HG03060 (cell line): Measurements from ENCODE around the gene FBXO8.
A peak's percentile ranks its signal among the peaks of the same experiment; 100 is the strongest.
"Not testable (repeated sequence)": the region's sequence is repeated elsewhere in the genome, so short reads cannot be mapped to it uniquely, and the experiment has no call there.

ENCODE experiments used
- ATAC-seq: cut with Tn5 transposase; IDR thresholded peaks from one replicate; pipeline ENCODE4 v1.9.1; 2021; ENCODE audit warnings: low read depth, moderate number of reproducible peaks; ENCODE audit not compliant: unreplicated experiment

FBXO8 gene

GRCh38 chr4:174286870-174287269, 3.4 kb upstream of the FBXO8 start:
- no peak for ATAC-seq

- no peak for ATAC-seq
Observed at GRCh38 chr4:174284487-174284886, 1.0 kb upstream of the FBXO8 start.

GRCh38 chr4:174282836-174283506, 496 bp downstream of the FBXO8 start:
- peak; percentile 98 for ATAC-seq

- no peak for ATAC-seq
Observed at GRCh38 chr4:174281901-174282300, 1.6 kb downstream of the FBXO8 start.

- no peak for ATAC-seq
Observed at GRCh38 chr4:174281182-174281737, 2.2 kb downstream of the FBXO8 start.

- no peak for ATAC-seq
Observed at GRCh38 chr4:174279433-174280155, 3.9 kb downstream of the FBXO8 start.

GRCh38 chr4:174278467-174278866, 5.0 kb downstream of the FBXO8 start:
- ATAC-seq, result no peak

- ATAC-seq, result no peak
Observed at GRCh38 chr4:174277433-174277832, 6.0 kb downstream of the FBXO8 start.

- ATAC-seq, result no peak
Observed at GRCh38 chr4:174275101-174275500, 8.4 kb downstream of the FBXO8 start.

GRCh38 chr4:174274436-174274835, 9.0 kb downstream of the FBXO8 start:
- ATAC-seq, result no peak

GRCh38 chr4:174273930-174274329, 9.5 kb downstream of the FBXO8 start:
- no peak for ATAC-seq

- ATAC-seq, result no peak
Observed at GRCh38 chr4:174266416-174266815, 17.1 kb downstream of the FBXO8 start.

- no peak for ATAC-seq
Observed at GRCh38 chr4:174265916-174266315, 17.6 kb downstream of the FBXO8 start.

GRCh38 chr4:174263445-174263736, 20.1 kb downstream of the FBXO8 start:
- ATAC-seq, result no peak

GRCh38 chr4:174262624-174263444, 20.6 kb downstream of the FBXO8 start:
- no peak for ATAC-seq

GRCh38 chr4:174261432-174261831, 22.0 kb downstream of the FBXO8 start:
- not testable (repeated sequence) for ATAC-seq

- peak; percentile 44 for ATAC-seq
Observed at GRCh38 chr4:174260099-174260498, 23.4 kb downstream of the FBXO8 start.

GRCh38 chr4:174259580-174259979, 23.9 kb downstream of the FBXO8 start:
- ATAC-seq, result no peak

GRCh38 chr4:174256277-174256713, 27.2 kb downstream of the FBXO8 start:
- ATAC-seq, result no peak

- ATAC-seq, result no peak
Observed at GRCh38 chr4:174255786-174256185, 27.7 kb downstream of the FBXO8 start.

- ATAC-seq, result no peak
Observed at GRCh38 chr4:174255374-174255773, 28.1 kb downstream of the FBXO8 start.
